ENCODE data around the gene PAGE3.

DNA sequence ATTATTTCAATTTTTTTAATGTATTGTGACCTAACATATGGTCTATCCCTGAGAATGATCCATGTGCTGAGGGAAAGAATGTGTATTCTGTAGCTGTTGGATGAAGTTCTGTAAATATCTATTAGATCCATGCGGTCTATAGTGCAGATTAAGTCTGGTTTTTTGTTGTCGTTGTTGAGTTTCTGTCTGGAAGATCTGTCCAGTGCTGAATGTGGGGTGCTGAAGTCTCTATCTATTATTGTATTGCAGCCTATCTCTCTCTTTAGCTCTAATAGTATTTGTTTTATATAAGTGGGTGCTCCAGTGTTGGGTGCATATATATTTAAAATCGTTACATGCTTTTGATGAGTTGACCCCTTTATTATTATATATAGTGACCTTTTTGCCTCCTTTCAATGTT is 26.2 kb upstream of the PAGE3 start:
- TF ChIP-seq POLR2A (IDR thresholded peaks at IDR 0.05; ENCODE audit: low read length): no peak
- TF ChIP-seq GATA1 (IDR thresholded peaks at IDR 0.05; ENCODE audit: low read depth, low read length): no peak

Measured in erythroblast (primary cell).